GM18858 (cell line): ENCODE data around the gene HTRA3.

Experiments used
- ATAC-seq: cut with Tn5 transposase; IDR thresholded peaks from one replicate; pipeline ENCODE4 v1.9.1; 2021; ENCODE audit not compliant: unreplicated experiment

HTRA3 gene

GRCh38 chr4:8278421-8279287 lies 9.1 kb downstream of the HTRA3 start:
- ATAC-seq = no peak

GRCh38 chr4:8279321-8280157 lies 10.0 kb downstream of the HTRA3 start:
- ATAC-seq = no peak

- no peak for ATAC-seq
Observed at GRCh38 chr4:8280158-8280875, 10.8 kb downstream of the HTRA3 start.

- no peak for ATAC-seq
Observed at GRCh38 chr4:8280876-8281440, 11.4 kb downstream of the HTRA3 start.

- ATAC-seq = no peak
Observed at GRCh38 chr4:8281519-8282133, 12.1 kb downstream of the HTRA3 start.

- ATAC-seq = no peak
Observed at GRCh38 chr4:8282134-8282641, 12.6 kb downstream of the HTRA3 start.

GRCh38 chr4:8282742-8283141 lies 13.2 kb downstream of the HTRA3 start:
- no peak for ATAC-seq

GRCh38 chr4:8283161-8283560 lies 13.6 kb downstream of the HTRA3 start:
- ATAC-seq = no peak

GRCh38 chr4:8283631-8284121 lies 14.1 kb downstream of the HTRA3 start:
- no peak for ATAC-seq

GRCh38 chr4:8284391-8284790 lies 14.8 kb downstream of the HTRA3 start:
- no peak for ATAC-seq

- ATAC-seq = no peak
Observed at GRCh38 chr4:8285143-8285975, 15.8 kb downstream of the HTRA3 start.

GRCh38 chr4:8285976-8286718 lies 16.6 kb downstream of the HTRA3 start:
- ATAC-seq = no peak

- no peak for ATAC-seq
Observed at GRCh38 chr4:8286719-8287342, 17.3 kb downstream of the HTRA3 start.

GRCh38 chr4:8287343-8288280 lies 18.1 kb downstream of the HTRA3 start:
- ATAC-seq = no peak

- ATAC-seq = no peak
Observed at GRCh38 chr4:8289151-8289750, 19.7 kb downstream of the HTRA3 start.

GRCh38 chr4:8289956-8290700 lies 20.6 kb downstream of the HTRA3 start:
- ATAC-seq = no peak
